A673 (cell line): Measurements from ENCODE around the gene EMC9. TPM values are rescaled to one million over a fixed set of nuclear protein-coding genes. Genes with fewer than 3 reads are reported as not detected.
A peak's percentile ranks its signal among the peaks of the same experiment; 100 is the strongest.

Source experiments
- BruUV-seq: library from RNA; stranded (reverse); fragments of 400-500 nt; replicated peaks from 2 replicates; lab custom pipeline; 2021; lab: Mats Ljungman, UMichigan
- CTCF ChIA-PET: fragments of 300-600 bp; sonication (Branson Sonifier 250); formaldehyde crosslinking; loops from one replicate; lab custom pipeline; 2022; ENCODE audit warnings: antibody characterized with exemption; lab: Charles Lee
- POLR2A ChIA-PET: fragments of 300-600 bp; sonication (Branson Sonifier 250); formaldehyde crosslinking; loops from one replicate; lab custom pipeline; 2022; ENCODE audit warnings: antibody characterized with exemption; ENCODE audit not compliant: low non-redundant PET; lab: Charles Lee
- DNase-seq: peaks from one replicate; pipeline ENCODE4 v3.0.0-alpha.2; 2015; ENCODE audit warnings: low spot score
- H3K27ac ChIP-seq: fragments of 200-600 bp; sonication (generic); 2 replicates; pipeline ENCODE4 v1.5.1; 2016; ENCODE audit warnings: mixed run types, low read depth, mild to moderate bottlenecking, mixed read lengths, antibody characterized with exemption, low read length; ENCODE audit not compliant: poor library complexity, severe bottlenecking
- H3K27me3 ChIP-seq: fragments of 200-600 bp; sonication (generic); replicated peaks from 2 replicates; pipeline ENCODE4 v1.6.1; 2017; ENCODE audit warnings: mixed run types, low read depth, mild to moderate bottlenecking, mixed read lengths, antibody characterized with exemption, low read length; ENCODE audit not compliant: insufficient read depth, poor library complexity
- H3K36me3 ChIP-seq: fragments of 200-600 bp; sonication (generic); 2 replicates; pipeline ENCODE4 v1.6.1; 2016; ENCODE audit warnings: mixed run types, mild to moderate bottlenecking, mixed read lengths, antibody characterized with exemption, low read length; ENCODE audit not compliant: insufficient read depth, poor library complexity, severe bottlenecking
- H3K4me1 ChIP-seq: fragments of 200-600 bp; sonication (generic); 2 replicates; pipeline ENCODE4 v1.6.1; 2017; ENCODE audit warnings: mixed run types, mild to moderate bottlenecking, mixed read lengths, antibody characterized with exemption, low read length; ENCODE audit not compliant: insufficient read depth, poor library complexity, severe bottlenecking
- H3K4me3 ChIP-seq: fragments of 200-600 bp; sonication (generic); 2 replicates; pipeline ENCODE4 v1.5.1; 2016; ENCODE audit warnings: low read depth, mixed run types, mild to moderate bottlenecking, mixed read lengths, low read length; ENCODE audit not compliant: poor library complexity, severe bottlenecking
- H3K9me3 ChIP-seq: fragments of 200-600 bp; sonication (generic); 2 replicates; pipeline ENCODE4 v1.6.1; 2016; ENCODE audit warnings: mixed run types, low read depth, mild to moderate bottlenecking, mixed read lengths, antibody characterized with exemption, low read length; ENCODE audit not compliant: poor library complexity, severe bottlenecking
- EZH2 ChIP-seq: fragments of 200-600 bp; sonication (generic); IDR thresholded peaks from 2 replicates; pipeline ENCODE4 v1.6.1; 2017; ENCODE audit warnings: borderline replicate concordance, low read depth, mild to moderate bottlenecking, mixed read lengths, antibody characterized with exemption, low read length; ENCODE audit not compliant: poor library complexity, severe bottlenecking
- intact Hi-C: fragments of 100-400 bp; cut with micrococcal nuclease; formaldehyde crosslinking; loops from one replicate; pipeline ENCODE4 v1.10.0; 2022; ENCODE audit not compliant: unreplicated experiment
- total RNA-seq: library from RNA; stranded (reverse); gene quantifications from 2 replicates; pipeline ENCODE4 v1.2.3, GENCODE V29; 2021
- TF ChIP-seq, protein P1 (sequence below): fragments of 300-800, 200-600 bp; sonication (generic); conservative IDR thresholded peaks from 2 replicates; pipeline ENCODE4 v1.5.1; 2017; ENCODE audit warnings: low read depth, mild to moderate bottlenecking, antibody characterized with exemption, low read length, moderate library complexity, mixed read lengths

Gene EMC9
- total RNA-seq, 1 experiment from 2014 or later, result 36.8 TPM

- intact Hi-C loops, result no loop called here
- H3K27ac ChIP-seq, result no peak overlapping the region
- CTCF ChIA-PET, result no interaction called here
- TF ChIP-seq, protein P1, sequence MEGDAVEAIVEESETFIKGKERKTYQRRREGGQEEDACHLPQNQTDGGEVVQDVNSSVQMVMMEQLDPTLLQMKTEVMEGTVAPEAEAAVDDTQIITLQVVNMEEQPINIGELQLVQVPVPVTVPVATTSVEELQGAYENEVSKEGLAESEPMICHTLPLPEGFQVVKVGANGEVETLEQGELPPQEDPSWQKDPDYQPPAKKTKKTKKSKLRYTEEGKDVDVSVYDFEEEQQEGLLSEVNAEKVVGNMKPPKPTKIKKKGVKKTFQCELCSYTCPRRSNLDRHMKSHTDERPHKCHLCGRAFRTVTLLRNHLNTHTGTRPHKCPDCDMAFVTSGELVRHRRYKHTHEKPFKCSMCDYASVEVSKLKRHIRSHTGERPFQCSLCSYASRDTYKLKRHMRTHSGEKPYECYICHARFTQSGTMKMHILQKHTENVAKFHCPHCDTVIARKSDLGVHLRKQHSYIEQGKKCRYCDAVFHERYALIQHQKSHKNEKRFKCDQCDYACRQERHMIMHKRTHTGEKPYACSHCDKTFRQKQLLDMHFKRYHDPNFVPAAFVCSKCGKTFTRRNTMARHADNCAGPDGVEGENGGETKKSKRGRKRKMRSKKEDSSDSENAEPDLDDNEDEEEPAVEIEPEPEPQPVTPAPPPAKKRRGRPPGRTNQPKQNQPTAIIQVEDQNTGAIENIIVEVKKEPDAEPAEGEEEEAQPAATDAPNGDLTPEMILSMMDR, result no peak
- TF ChIP-seq EZH2, result no peak
- no peak for DNase-seq
- H3K9me3 ChIP-seq, result no peaks in the 10 kb centered on the region
- POLR2A ChIA-PET, result interaction anchor here (0.6 kb wide), 2 partner anchors 98 to 1149 kb away, joined by 4 read pairs; no protein-coding TSS in a partner anchor
- no peaks in the 10 kb centered on the region for H3K36me3 ChIP-seq
- no peaks in the 10 kb centered on the region for H3K4me1 ChIP-seq
- BruUV-seq, result no TSS peak
- H3K4me3 ChIP-seq, result no peak overlapping the region
- H3K27me3 ChIP-seq, result no peaks in the 10 kb centered on the region
Measured at GRCh38 chr14:24172261-24172860, 31.0 kb upstream of the EMC9 start.

DNA sequence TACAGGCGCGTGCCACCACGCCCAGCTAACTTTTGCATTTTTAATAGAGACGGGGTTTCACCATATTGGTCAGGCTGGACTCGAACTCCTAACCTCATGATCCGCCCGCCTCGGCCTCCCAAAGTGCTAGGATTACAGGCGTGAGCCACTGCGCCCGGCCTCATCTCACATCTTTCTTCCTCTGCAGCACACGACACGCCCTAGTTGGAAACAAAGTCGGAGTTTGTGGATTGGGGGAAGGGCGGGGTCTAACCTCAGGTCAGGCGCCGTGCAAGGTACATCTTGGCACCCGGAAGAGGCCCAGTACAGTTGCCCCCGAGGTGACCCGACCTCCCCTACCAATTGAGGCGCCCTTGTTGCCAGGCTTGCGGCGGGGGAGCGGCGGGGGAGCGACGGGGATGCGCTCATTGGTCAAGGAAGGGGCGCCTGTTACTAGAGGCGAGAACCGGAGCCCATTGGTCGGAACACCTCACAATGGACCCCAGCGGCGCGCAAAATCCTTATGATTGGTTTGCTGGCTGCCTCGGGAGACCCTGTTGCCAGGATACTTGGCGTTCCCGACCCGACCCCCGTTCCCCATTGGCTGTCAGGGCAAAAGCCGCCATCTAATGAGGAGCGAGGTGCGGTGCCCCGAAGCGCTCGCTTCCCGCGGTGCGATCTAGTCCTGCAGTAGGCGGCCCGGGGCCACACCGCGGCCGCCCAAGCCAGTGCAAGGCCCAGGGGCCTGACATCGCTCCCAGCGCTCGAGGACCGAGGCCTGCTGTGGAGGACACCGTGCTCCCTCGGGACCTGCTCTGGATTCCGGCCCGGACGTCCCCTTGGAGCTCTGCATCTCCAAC, 30.2 kb upstream of the EMC9 start, which contains the start of gene REC8:
REC8 (plus strand) TSS at position 659 of the 839 bp plus-strand sequence. CDS start 473 bp downstream, outside the sequence.
- H3K4me3 ChIP-seq, result no peak within 1 kb of the TSS
- POLR2A ChIA-PET, result no interaction called here
- no peaks in the 10 kb centered on the region for H3K9me3 ChIP-seq
- TF ChIP-seq, protein P1, result no peak
- TF ChIP-seq EZH2, result no peak
- H3K27ac ChIP-seq, result no peak within 1 kb of the TSS
- intact Hi-C loops, result no loop called here
- no peaks in the 10 kb centered on the region for H3K36me3 ChIP-seq
- H3K4me1 ChIP-seq, result no peaks in the 10 kb centered on the region
- CTCF ChIA-PET, result no interaction called here
- H3K27me3 ChIP-seq, result no peaks in the 10 kb centered on the region
- DNase-seq, result no peak
- no TSS peak for BruUV-seq

GRCh38 chr14:24167469-24168114, 26.2 kb upstream of the EMC9 start:
- Histone ChIP-seq H3K4me1 (no peaks in the 10 kb centered on the region), H3K27ac (peak overlapping the region; percentile 37), H3K4me3 (no peak overlapping the region), H3K27me3 (no peaks in the 10 kb centered on the region), H3K9me3 (no peaks in the 10 kb centered on the region), H3K36me3 (peaks cover 11% of the 10 kb centered on the region)
- no peak for DNase-seq
- intact Hi-C loops, result no loop called here
- BruUV-seq, result no TSS peak
- ChIA-PET CTCF (no interaction called here), POLR2A (no interaction called here)
- TF ChIP-seq, protein P1, result no peak
- TF ChIP-seq EZH2, result no peak
